ENCODE data around the gene PRSS3. TPM values are rescaled to one million over a fixed set of nuclear protein-coding genes. Genes with fewer than 3 reads are reported as not detected.
A peak's percentile ranks its signal among the peaks of the same experiment; 100 is the strongest.
"Not testable (repeated sequence)": the region's sequence is repeated elsewhere in the genome, so short reads cannot be mapped to it uniquely, and the experiment has no call there.

Gene PRSS3
- total and polyA plus RNA-seq, 2 donors, result 1.9 TPM; not detected in 1

GRCh38 chr9:33795819-33796218 is 458 bp downstream of the PRSS3 start:
- no peak overlapping the region for H3K4me3 ChIP-seq (ENCODE audit: low read depth, low read length)
- no peaks in the 10 kb centered on the region for H3K36me3 ChIP-seq (ENCODE audit: insufficient read depth)
- no peak for DNase-seq (ENCODE audit: extremely low spot score)
- H3K27ac ChIP-seq (ENCODE audit: low read depth), result no peak overlapping the region
- H3K4me1 ChIP-seq (ENCODE audit: insufficient read depth), result no peaks in the 10 kb centered on the region
- WGBS, result 70% methylated on average over 4 of the region's 4 CpGs

- H3K27ac ChIP-seq (ENCODE audit: low read depth); H3K4me1 ChIP-seq (ENCODE audit: insufficient read depth); H3K4me3 ChIP-seq (ENCODE audit: low read depth, low read length); H3K36me3 ChIP-seq (ENCODE audit: insufficient read depth); DNase-seq (ENCODE audit: extremely low spot score): not testable (repeated sequence)
- 62% methylated on average over 5 of the region's 5 CpGs for WGBS
These were observed 1.3 kb downstream of the PRSS3 start for GRCh38 chr9:33796679-33797078.

- 77% methylated on average over 8 of the region's 8 CpGs for WGBS
- Histone ChIP-seq H3K4me3 (ENCODE audit: low read depth, low read length) (no peak overlapping the region), H3K27ac (ENCODE audit: low read depth) (no peak overlapping the region), H3K36me3 (ENCODE audit: insufficient read depth) (no peaks in the 10 kb centered on the region), H3K4me1 (ENCODE audit: insufficient read depth) (no peaks in the 10 kb centered on the region)
- no peak for DNase-seq (ENCODE audit: extremely low spot score)
These were observed 2.5 kb downstream of the PRSS3 start for GRCh38 chr9:33797837-33798236.

- 82% methylated on average over 10 of the region's 10 CpGs for WGBS
- Histone ChIP-seq H3K4me1 (ENCODE audit: insufficient read depth) (no peaks in the 10 kb centered on the region), H3K27ac (ENCODE audit: low read depth) (no peak overlapping the region), H3K4me3 (ENCODE audit: low read depth, low read length) (no peak overlapping the region), H3K36me3 (ENCODE audit: insufficient read depth) (no peaks in the 10 kb centered on the region)
- DNase-seq (ENCODE audit: extremely low spot score), result no peak
These were observed 3.2 kb downstream of the PRSS3 start for GRCh38 chr9:33798545-33798944.

- Histone ChIP-seq H3K4me3 (ENCODE audit: low read depth, low read length) (no peak overlapping the region), H3K27ac (ENCODE audit: low read depth) (no peak overlapping the region), H3K4me1 (ENCODE audit: insufficient read depth) (no peaks in the 10 kb centered on the region), H3K36me3 (ENCODE audit: insufficient read depth) (no peaks in the 10 kb centered on the region)
- DNase-seq (ENCODE audit: extremely low spot score), result no peak
- 62% methylated on average over 9 of the region's 9 CpGs for WGBS
These were observed 4.8 kb downstream of the PRSS3 start for GRCh38 chr9:33799928-33800704.

GRCh38 chr9:33800886-33801285 is 5.5 kb downstream of the PRSS3 start:
- WGBS, result 59% methylated on average over 2 of the region's 2 CpGs
- Histone ChIP-seq H3K4me3 (ENCODE audit: low read depth, low read length) (no peak overlapping the region), H3K36me3 (ENCODE audit: insufficient read depth) (no peaks in the 10 kb centered on the region), H3K27ac (ENCODE audit: low read depth) (no peak overlapping the region), H3K4me1 (ENCODE audit: insufficient read depth) (no peaks in the 10 kb centered on the region)
- DNase-seq (ENCODE audit: extremely low spot score), result no peak

- DNase-seq (ENCODE audit: extremely low spot score); H3K36me3 ChIP-seq (ENCODE audit: insufficient read depth); H3K27ac ChIP-seq (ENCODE audit: low read depth); H3K4me3 ChIP-seq (ENCODE audit: low read depth, low read length); H3K4me1 ChIP-seq (ENCODE audit: insufficient read depth): not testable (repeated sequence)
- 97% methylated on average over 2 of the region's 2 CpGs for WGBS
These were observed 6.7 kb downstream of the PRSS3 start for GRCh38 chr9:33801943-33802500.

GRCh38 chr9:33804196-33804595 is 8.8 kb downstream of the PRSS3 start:
- DNase-seq (ENCODE audit: extremely low spot score); H3K27ac ChIP-seq (ENCODE audit: low read depth); H3K4me3 ChIP-seq (ENCODE audit: low read depth, low read length); H3K4me1 ChIP-seq (ENCODE audit: insufficient read depth); H3K36me3 ChIP-seq (ENCODE audit: insufficient read depth): not testable (repeated sequence)
- WGBS, result 88% methylated on average over 3 of the region's 3 CpGs

GRCh38 chr9:33807156-33807555 is 11.8 kb downstream of the PRSS3 start:
- not testable (repeated sequence) for H3K36me3 ChIP-seq (ENCODE audit: insufficient read depth); DNase-seq (ENCODE audit: extremely low spot score); H3K4me1 ChIP-seq (ENCODE audit: insufficient read depth); H3K4me3 ChIP-seq (ENCODE audit: low read depth, low read length); H3K27ac ChIP-seq (ENCODE audit: low read depth)
- WGBS, result 58% methylated on average over 2 of the region's 2 CpGs

- not testable (repeated sequence) for H3K27ac ChIP-seq (ENCODE audit: low read depth); H3K36me3 ChIP-seq (ENCODE audit: insufficient read depth); H3K4me3 ChIP-seq (ENCODE audit: low read depth, low read length); H3K4me1 ChIP-seq (ENCODE audit: insufficient read depth); DNase-seq (ENCODE audit: extremely low spot score)
- 56% methylated on average over 1 of the region's 1 CpG for WGBS
These were observed 13.6 kb downstream of the PRSS3 start for GRCh38 chr9:33808979-33809322.

GRCh38 chr9:33809506-33809905 is 14.1 kb downstream of the PRSS3 start:
- Histone ChIP-seq H3K4me3 (ENCODE audit: low read depth, low read length) (no peak overlapping the region), H3K27ac (ENCODE audit: low read depth) (no peak overlapping the region), H3K4me1 (ENCODE audit: insufficient read depth) (no peaks in the 10 kb centered on the region), H3K36me3 (ENCODE audit: insufficient read depth) (no peaks in the 10 kb centered on the region)
- 87% methylated on average over 1 of the region's 1 CpG for whole genome bisulfite sequencing
- DNase-seq (ENCODE audit: extremely low spot score), result no peak

- H3K36me3 ChIP-seq (ENCODE audit: insufficient read depth), result no peaks in the 10 kb centered on the region
- DNase-seq (ENCODE audit: extremely low spot score), result no peak
- H3K27ac ChIP-seq (ENCODE audit: low read depth), result no peak overlapping the region
- 64% methylated on average over 8 of the region's 8 CpGs for WGBS
- no peak overlapping the region for H3K4me3 ChIP-seq (ENCODE audit: low read depth, low read length)
- no peaks in the 10 kb centered on the region for H3K4me1 ChIP-seq (ENCODE audit: insufficient read depth)
These were observed 18.6 kb downstream of the PRSS3 start for GRCh38 chr9:33813712-33814641.

- Histone ChIP-seq H3K27ac (ENCODE audit: low read depth) (peak overlapping the region; percentile 99), H3K4me3 (ENCODE audit: low read depth, low read length) (no peak overlapping the region), H3K4me1 (ENCODE audit: insufficient read depth) (no peaks in the 10 kb centered on the region), H3K36me3 (ENCODE audit: insufficient read depth) (no peaks in the 10 kb centered on the region)
- no peak for DNase-seq (ENCODE audit: extremely low spot score)
- WGBS, result 95% methylated on average over 7 of the region's 7 CpGs
These were observed 20.4 kb downstream of the PRSS3 start for GRCh38 chr9:33815781-33816180.

All from urinary bladder (tissue), 4 donors.